ENCODE data around the gene IQSEC1. TPM values are rescaled to one million over a fixed set of nuclear protein-coding genes. Genes with fewer than 3 reads are reported as not detected.

The IQSEC1 gene
- total and polyA plus RNA-seq, 2 experiments from 2014 or later: 8.0 to 51.9 TPM

DNA sequence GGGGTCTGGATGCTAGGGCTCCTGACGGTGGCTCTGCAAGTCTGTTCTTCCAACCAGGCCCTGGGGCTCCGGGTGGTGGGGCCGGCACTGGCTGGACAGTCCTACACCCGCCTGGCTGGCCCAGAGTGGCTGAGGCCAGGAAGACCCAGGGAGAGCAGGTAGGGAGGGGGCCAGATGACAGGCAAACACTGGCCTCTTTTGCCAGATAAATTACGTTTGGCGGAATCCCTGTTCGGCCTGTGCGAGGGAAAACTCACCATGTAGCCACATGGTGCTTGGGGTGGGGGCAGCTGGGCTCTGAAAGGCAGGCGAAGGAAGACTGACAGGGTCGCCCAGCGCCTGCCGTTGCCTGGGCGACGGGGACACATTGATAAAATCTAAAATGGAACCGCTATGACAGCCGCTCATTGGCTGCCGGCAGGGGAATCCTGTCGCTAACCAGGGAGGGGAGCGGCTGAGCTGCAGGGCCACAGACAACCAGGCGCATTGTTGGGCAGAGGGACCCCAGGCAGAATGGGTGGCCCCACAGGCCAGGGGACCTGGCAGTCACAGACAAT lies 30.4 kb downstream of the IQSEC1 start:
- no peak overlapping the region for H3K4me3 ChIP-seq
- H3K4me3 Mint-ChIP-seq: no peak overlapping the region

DNA sequence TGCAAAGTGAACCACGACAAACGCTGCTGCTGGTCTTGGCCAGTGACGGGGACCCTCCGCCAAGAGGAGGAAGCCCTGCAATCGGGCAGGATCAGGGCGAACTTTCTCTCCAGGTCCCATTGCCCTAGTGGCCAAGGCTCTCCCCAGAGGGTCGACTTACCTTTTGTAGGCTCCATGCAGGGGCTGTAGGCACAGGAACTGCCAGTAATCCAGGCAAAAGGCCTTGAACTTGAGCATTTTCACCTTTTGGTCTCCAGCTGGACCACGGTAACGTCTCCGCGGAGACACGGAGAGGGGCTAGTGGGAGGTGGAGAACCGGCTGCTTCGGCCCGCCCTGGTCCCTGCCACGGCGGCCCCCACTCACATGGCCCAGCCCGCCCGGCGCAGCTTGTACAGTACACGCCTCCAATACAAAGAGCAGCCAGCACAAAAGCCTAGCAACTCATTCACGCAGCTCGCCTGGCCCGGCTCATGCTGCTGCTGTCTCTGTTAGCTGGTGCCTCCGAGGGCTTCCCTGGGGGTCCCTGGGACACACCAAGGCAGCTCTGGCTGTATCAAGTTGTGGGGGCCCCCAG lies 31.0 kb downstream of the IQSEC1 start:
- Histone ChIP-seq H4K20me1 (replicated peaks; ENCODE audit: insufficient read depth) (no peaks in the 10 kb centered on the region), H3F3A (replicated peaks; ENCODE audit: low read depth) (no peaks in the 10 kb centered on the region), H3K9me2 (ENCODE audit: insufficient read depth) (no peaks in the 10 kb centered on the region), H3K4me3 (no peak overlapping the region), H3K27ac (ENCODE audit: low read depth) (no peak overlapping the region), H3K27me3 (ENCODE audit: insufficient read depth) (no peaks in the 10 kb centered on the region), H2AFZ (no peak overlapping the region), H3K4me2 (no peak overlapping the region), H3K4me1 (ENCODE audit: insufficient read depth) (no peaks in the 10 kb centered on the region), H3K36me3 (ENCODE audit: insufficient read depth) (no peaks in the 10 kb centered on the region), H3K79me2 (replicated peaks; ENCODE audit: insufficient read depth) (no peaks in the 10 kb centered on the region)
- no peak overlapping the region for H3K27ac Mint-ChIP-seq
- H3K36me3 Mint-ChIP-seq (ENCODE audit: low read depth): no peaks in the 10 kb centered on the region; the same call in 2 of the 3 replicates
- H3K4me1 Mint-ChIP-seq: peaks cover 18% of the 10 kb centered on the region
- no peak overlapping the region for H3K4me3 Mint-ChIP-seq
- DNase-seq (ENCODE audit: low spot score) (no peak), ATAC-seq (no peak)
- TF ChIP-seq CREB1 (CRISPR knock-in tag; IDR thresholded peaks at IDR 0.05; ENCODE audit: low read depth) (no peak), POLR2AphosphoS5 (IDR thresholded peaks at IDR 0.05; ENCODE audit: low read depth) (no peak), JUNB (IDR thresholded peaks at IDR 0.05; ENCODE audit: unreplicated experiment) (no peak)
- H3K27me3 Mint-ChIP-seq (ENCODE audit: insufficient read depth, low read depth, poor library complexity): peaks cover 5% of the 10 kb centered on the region
- H3K9me3 Mint-ChIP-seq: no peaks in the 10 kb centered on the region; the same call in 2 of the 3 replicates

More for the DNA sequence above, 30.4 kb downstream of the IQSEC1 start:
- Histone ChIP-seq H2AFZ (no peak overlapping the region), H3K36me3 (ENCODE audit: insufficient read depth) (no peaks in the 10 kb centered on the region), H3K9me2 (ENCODE audit: insufficient read depth) (no peaks in the 10 kb centered on the region), H3K79me2 (replicated peaks; ENCODE audit: insufficient read depth) (no peaks in the 10 kb centered on the region), H4K20me1 (replicated peaks; ENCODE audit: insufficient read depth) (no peaks in the 10 kb centered on the region), H3K4me2 (no peak overlapping the region), H3F3A (replicated peaks; ENCODE audit: low read depth) (no peaks in the 10 kb centered on the region), H3K4me1 (ENCODE audit: insufficient read depth) (no peaks in the 10 kb centered on the region), H3K27me3 (ENCODE audit: insufficient read depth) (no peaks in the 10 kb centered on the region), H3K27ac (ENCODE audit: low read depth) (no peak overlapping the region)
- ATAC-seq (no peak), DNase-seq (ENCODE audit: low spot score) (peak; percentile 32)
- peaks cover 18% of the 10 kb centered on the region for H3K4me1 Mint-ChIP-seq
- no peak overlapping the region for H3K27ac Mint-ChIP-seq
- no peak for TF ChIP-seq ZNF331 (CRISPR knock-in tag; IDR thresholded peaks at IDR 0.05; ENCODE audit: low read depth)
- no peak for TF ChIP-seq STAT1 (IDR thresholded peaks at IDR 0.05; ENCODE audit: unreplicated experiment)
- no peak for TF ChIP-seq EZH2phosphoT487 (IDR thresholded peaks at IDR 0.05; ENCODE audit: unreplicated experiment)
- no peak for TF ChIP-seq JUNB (IDR thresholded peaks at IDR 0.05; ENCODE audit: unreplicated experiment)
- TF ChIP-seq CREB1 (CRISPR knock-in tag; IDR thresholded peaks at IDR 0.05; ENCODE audit: low read depth): no peak
- TF ChIP-seq, protein P1, sequence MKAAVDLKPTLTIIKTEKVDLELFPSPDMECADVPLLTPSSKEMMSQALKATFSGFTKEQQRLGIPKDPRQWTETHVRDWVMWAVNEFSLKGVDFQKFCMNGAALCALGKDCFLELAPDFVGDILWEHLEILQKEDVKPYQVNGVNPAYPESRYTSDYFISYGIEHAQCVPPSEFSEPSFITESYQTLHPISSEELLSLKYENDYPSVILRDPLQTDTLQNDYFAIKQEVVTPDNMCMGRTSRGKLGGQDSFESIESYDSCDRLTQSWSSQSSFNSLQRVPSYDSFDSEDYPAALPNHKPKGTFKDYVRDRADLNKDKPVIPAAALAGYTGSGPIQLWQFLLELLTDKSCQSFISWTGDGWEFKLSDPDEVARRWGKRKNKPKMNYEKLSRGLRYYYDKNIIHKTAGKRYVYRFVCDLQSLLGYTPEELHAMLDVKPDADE (IDR thresholded peaks at IDR 0.05): no peak
- TF ChIP-seq, protein P2, sequence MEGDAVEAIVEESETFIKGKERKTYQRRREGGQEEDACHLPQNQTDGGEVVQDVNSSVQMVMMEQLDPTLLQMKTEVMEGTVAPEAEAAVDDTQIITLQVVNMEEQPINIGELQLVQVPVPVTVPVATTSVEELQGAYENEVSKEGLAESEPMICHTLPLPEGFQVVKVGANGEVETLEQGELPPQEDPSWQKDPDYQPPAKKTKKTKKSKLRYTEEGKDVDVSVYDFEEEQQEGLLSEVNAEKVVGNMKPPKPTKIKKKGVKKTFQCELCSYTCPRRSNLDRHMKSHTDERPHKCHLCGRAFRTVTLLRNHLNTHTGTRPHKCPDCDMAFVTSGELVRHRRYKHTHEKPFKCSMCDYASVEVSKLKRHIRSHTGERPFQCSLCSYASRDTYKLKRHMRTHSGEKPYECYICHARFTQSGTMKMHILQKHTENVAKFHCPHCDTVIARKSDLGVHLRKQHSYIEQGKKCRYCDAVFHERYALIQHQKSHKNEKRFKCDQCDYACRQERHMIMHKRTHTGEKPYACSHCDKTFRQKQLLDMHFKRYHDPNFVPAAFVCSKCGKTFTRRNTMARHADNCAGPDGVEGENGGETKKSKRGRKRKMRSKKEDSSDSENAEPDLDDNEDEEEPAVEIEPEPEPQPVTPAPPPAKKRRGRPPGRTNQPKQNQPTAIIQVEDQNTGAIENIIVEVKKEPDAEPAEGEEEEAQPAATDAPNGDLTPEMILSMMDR (conservative IDR thresholded peaks at IDR 0.05; ENCODE audit: low read depth in 2 of 2): no peak
- no peak for TF ChIP-seq ZNF114 (CRISPR knock-in tag; IDR thresholded peaks at IDR 0.05)
- TF ChIP-seq NANOG (IDR thresholded peaks at IDR 0.05; ENCODE audit: borderline replicate concordance): no peak
- H3K9me3 Mint-ChIP-seq: no peaks in the 10 kb centered on the region; the same call in 2 of the 3 replicates
- no peaks in the 10 kb centered on the region; the same call in 2 of the 3 replicates for H3K36me3 Mint-ChIP-seq (ENCODE audit: low read depth)
- H3K27me3 Mint-ChIP-seq (ENCODE audit: insufficient read depth, low read depth, poor library complexity): peaks cover 5% of the 10 kb centered on the region
